AG09319 (cell line): ENCODE measurements around the gene GRAMD2B.

Experiments used
- DNase-seq: peaks from one replicate; pipeline ENCODE4 v3.0.0-alpha.2; 2010; ENCODE audit warnings: low read depth; ENCODE audit errors: extremely low read depth
- TF ChIP-seq, protein P1 (sequence below): IDR thresholded peaks from 2 replicates; pipeline ENCODE4 v1.5.1; 2011; ENCODE audit warnings: low read depth, mild to moderate bottlenecking, inconsistent platforms, low read length, moderate library complexity

The GRAMD2B gene

GRCh38 chr5:126384985-126385384 is 38.2 kb upstream of the GRAMD2B start:
- DNase-seq, result peak; percentile 30
- TF ChIP-seq, protein P1, sequence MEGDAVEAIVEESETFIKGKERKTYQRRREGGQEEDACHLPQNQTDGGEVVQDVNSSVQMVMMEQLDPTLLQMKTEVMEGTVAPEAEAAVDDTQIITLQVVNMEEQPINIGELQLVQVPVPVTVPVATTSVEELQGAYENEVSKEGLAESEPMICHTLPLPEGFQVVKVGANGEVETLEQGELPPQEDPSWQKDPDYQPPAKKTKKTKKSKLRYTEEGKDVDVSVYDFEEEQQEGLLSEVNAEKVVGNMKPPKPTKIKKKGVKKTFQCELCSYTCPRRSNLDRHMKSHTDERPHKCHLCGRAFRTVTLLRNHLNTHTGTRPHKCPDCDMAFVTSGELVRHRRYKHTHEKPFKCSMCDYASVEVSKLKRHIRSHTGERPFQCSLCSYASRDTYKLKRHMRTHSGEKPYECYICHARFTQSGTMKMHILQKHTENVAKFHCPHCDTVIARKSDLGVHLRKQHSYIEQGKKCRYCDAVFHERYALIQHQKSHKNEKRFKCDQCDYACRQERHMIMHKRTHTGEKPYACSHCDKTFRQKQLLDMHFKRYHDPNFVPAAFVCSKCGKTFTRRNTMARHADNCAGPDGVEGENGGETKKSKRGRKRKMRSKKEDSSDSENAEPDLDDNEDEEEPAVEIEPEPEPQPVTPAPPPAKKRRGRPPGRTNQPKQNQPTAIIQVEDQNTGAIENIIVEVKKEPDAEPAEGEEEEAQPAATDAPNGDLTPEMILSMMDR, result no peak

GRCh38 chr5:126385524-126386502 is 37.4 kb upstream of the GRAMD2B start:
- TF ChIP-seq, protein P1, result no peak
- no peak for DNase-seq

DNA sequence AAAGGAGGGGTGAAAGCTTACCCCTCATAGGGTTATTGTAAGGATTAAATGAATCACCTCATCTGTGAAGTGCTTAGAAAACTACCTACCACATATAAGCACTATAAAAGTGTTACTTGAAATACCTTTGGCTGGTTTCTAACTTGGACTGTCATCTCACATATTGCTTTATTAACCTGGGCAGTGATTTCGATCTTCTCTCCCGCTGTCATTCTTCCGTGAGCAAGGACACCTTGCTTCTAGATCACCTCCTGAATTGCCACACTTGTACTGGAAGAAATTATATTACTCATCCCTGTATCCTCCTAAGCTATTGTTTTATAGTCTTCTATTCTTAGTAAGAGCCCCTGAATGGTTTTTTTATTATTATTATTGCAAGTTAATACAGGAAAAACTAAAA is 34.0 kb upstream of the GRAMD2B start:
- TF ChIP-seq, protein P1, result no peak
- DNase-seq, result no peak

- TF ChIP-seq, protein P1, result no peak
Measured at GRCh38 chr5:126390051-126390450, 33.2 kb upstream of the GRAMD2B start.

GRCh38 chr5:126391386-126391785 is 31.8 kb upstream of the GRAMD2B start:
- no peak for DNase-seq
- TF ChIP-seq, protein P1, result no peak

More at GRCh38 chr5:126390051-126390450, 33.2 kb upstream of the GRAMD2B start:
- no peak for DNase-seq

- TF ChIP-seq, protein P1, result no peak
- no peak for DNase-seq
Measured at GRCh38 chr5:126394211-126394788, 28.9 kb upstream of the GRAMD2B start.

DNA sequence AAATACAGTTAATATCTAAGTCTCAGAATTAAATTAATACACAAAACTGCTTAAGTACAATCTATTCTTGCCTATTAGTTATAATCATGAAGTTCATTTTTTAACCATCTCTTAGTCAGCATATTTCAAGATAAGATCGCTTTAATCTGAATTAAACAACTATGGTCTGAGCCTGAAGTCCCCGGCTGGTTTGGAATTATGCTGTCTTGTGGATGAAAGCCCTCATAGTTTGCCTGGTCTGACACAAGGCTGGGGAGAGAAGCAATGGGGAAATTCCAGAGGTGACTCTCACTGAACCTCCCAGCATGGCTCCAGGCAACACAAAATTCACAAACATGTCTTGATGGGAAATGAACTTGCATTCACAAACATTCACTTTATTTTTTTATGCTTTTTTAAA is 28.0 kb upstream of the GRAMD2B start:
- TF ChIP-seq, protein P1, result no peak
- no peak for DNase-seq
